ENCODE measurements around the gene LOXL1. TPM values are rescaled to one million over a fixed set of nuclear protein-coding genes. Genes with fewer than 3 reads are reported as not detected.

LOXL1 gene
- total and polyA plus RNA-seq, 2 of the 13 experiments (the other 11 are each of a cell fraction or from before 2014, with no cell fraction given), result 0.51 to 1.3 TPM

- no peak for TF ChIP-seq ARID5B (CRISPR knock-in tag; IDR thresholded peaks at IDR 0.05)
- TF ChIP-seq NRL (CRISPR knock-in tag; IDR thresholded peaks at IDR 0.05; ENCODE audit: borderline replicate concordance), result 0 out of 2 replicates have a peak, but pooled peaks have one; percentile 25
- no peak for TF ChIP-seq ZNF337 (CRISPR knock-in tag; IDR thresholded peaks at IDR 0.05; ENCODE audit: borderline replicate concordance, low read depth)
- no peak for TF ChIP-seq SMARCE1 (IDR thresholded peaks at IDR 0.05; ENCODE audit: borderline replicate concordance)
- no peak for TF ChIP-seq ZNF772 (CRISPR knock-in tag; IDR thresholded peaks at IDR 0.05)
- TF ChIP-seq RXRB (CRISPR knock-in tag; IDR thresholded peaks at IDR 0.05; ENCODE audit: borderline replicate concordance), result 0 out of 2 replicates have a peak, but pooled peaks have one; percentile 9
- TF ChIP-seq KDM1A (CRISPR knock-in tag; IDR thresholded peaks at IDR 0.05), result no peak
- TF ChIP-seq ZBTB21 (CRISPR knock-in tag; IDR thresholded peaks at IDR 0.05), result no peak
- no peak for TF ChIP-seq ERF (CRISPR knock-in tag; IDR thresholded peaks at IDR 0.05)
- TF ChIP-seq MAZ (IDR thresholded peaks at IDR 0.05; ENCODE audit: borderline replicate concordance, low read depth, low read length), result peak; percentile 38; the same call in 1 of the 2 replicates
- no peak for TF ChIP-seq MAZ (CRISPR knock-in tag; IDR thresholded peaks at IDR 0.05; ENCODE audit: low read depth)
- peak; percentile 36 for TF ChIP-seq XRCC5 (optimal IDR thresholded peaks at IDR 0.05; ENCODE audit: low read length)
- no peak for TF ChIP-seq ZNF496 (CRISPR knock-in tag; IDR thresholded peaks at IDR 0.05; ENCODE audit: insufficient replicate concordance)
- TF ChIP-seq SIN3A (IDR thresholded peaks at IDR 0.05; ENCODE audit: borderline replicate concordance, low read depth, low read length), result no peak
- no peak for TF ChIP-seq SRSF1 (optimal IDR thresholded peaks at IDR 0.05; ENCODE audit: low read depth, low read length)
- 0 out of 2 replicates have a peak, but pooled peaks have one; percentile 77 for TF ChIP-seq ZNF501 (CRISPR knock-in tag; IDR thresholded peaks at IDR 0.05)
- TF ChIP-seq STAG1 (CRISPR knock-in tag; IDR thresholded peaks at IDR 0.05), result peak; percentile 87
- no peak for TF ChIP-seq ZKSCAN1 (IDR thresholded peaks at IDR 0.05; ENCODE audit: low read length)
- TF ChIP-seq TBL1XR1 (IDR thresholded peaks at IDR 0.05; ENCODE audit: borderline replicate concordance, low read length, partially characterized antibody), result peak; percentile 23
- 0 out of 2 replicates have a peak, but pooled peaks have one; percentile 67 for TF ChIP-seq ZNF33B (CRISPR knock-in tag; IDR thresholded peaks at IDR 0.05)
- no peak for TF ChIP-seq HOXD1 (CRISPR knock-in tag; IDR thresholded peaks at IDR 0.05)
- TF ChIP-seq ZNF761 (CRISPR knock-in tag; conservative IDR thresholded peaks at IDR 0.05), result no peak
- no peak for TF ChIP-seq GMEB1 (CRISPR knock-in tag; IDR thresholded peaks at IDR 0.05; ENCODE audit: borderline replicate concordance)
- TF ChIP-seq GABPA (IDR thresholded peaks at IDR 0.05; ENCODE audit: low read depth, low read length), result no peak
- TF ChIP-seq GABPA (CRISPR knock-in tag; IDR thresholded peaks at IDR 0.05; ENCODE audit: low read depth), result peak; percentile 30; the same call in 1 of the 2 replicates
Measured at GRCh38 chr15:73972984-73973682, 46.9 kb downstream of the LOXL1 start (continued).
